Measurements from ENCODE around the gene PVR.
A peak's percentile ranks its signal among the peaks of the same experiment; 100 is the strongest.
"Not testable (repeated sequence)": the region's sequence is repeated elsewhere in the genome, so short reads cannot be mapped to it uniquely, and the experiment has no call there.

Gene PVR

DNA sequence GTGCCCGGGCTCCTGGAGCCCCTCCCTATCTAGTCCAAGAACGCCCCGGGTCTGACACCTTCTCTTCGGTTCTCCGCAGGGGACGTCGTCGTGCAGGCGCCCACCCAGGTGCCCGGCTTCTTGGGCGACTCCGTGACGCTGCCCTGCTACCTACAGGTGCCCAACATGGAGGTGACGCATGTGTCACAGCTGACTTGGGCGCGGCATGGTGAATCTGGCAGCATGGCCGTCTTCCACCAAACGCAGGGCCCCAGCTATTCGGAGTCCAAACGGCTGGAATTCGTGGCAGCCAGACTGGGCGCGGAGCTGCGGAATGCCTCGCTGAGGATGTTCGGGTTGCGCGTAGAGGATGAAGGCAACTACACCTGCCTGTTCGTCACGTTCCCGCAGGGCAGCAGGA, 3.4 kb downstream of the PVR start:
- DNase-seq = no peak

- DNase-seq = peak; percentile 50 to 77 (median 64)
Measured at GRCh38 chr19:44648631-44649251, 5.0 kb downstream of the PVR start.

GRCh38 chr19:44649578-44650145, 6.0 kb downstream of the PVR start:
- DNase-seq = no peak

GRCh38 chr19:44653343-44653742, 9.6 kb downstream of the PVR start:
- DNase-seq = no peak

GRCh38 chr19:44653977-44654774, 10.5 kb downstream of the PVR start:
- peak; percentile 83 to 92 (median 90) for DNase-seq

GRCh38 chr19:44657211-44657921, 13.7 kb downstream of the PVR start:
- peak; percentile 71 to 86 (median 77) for DNase-seq

DNA sequence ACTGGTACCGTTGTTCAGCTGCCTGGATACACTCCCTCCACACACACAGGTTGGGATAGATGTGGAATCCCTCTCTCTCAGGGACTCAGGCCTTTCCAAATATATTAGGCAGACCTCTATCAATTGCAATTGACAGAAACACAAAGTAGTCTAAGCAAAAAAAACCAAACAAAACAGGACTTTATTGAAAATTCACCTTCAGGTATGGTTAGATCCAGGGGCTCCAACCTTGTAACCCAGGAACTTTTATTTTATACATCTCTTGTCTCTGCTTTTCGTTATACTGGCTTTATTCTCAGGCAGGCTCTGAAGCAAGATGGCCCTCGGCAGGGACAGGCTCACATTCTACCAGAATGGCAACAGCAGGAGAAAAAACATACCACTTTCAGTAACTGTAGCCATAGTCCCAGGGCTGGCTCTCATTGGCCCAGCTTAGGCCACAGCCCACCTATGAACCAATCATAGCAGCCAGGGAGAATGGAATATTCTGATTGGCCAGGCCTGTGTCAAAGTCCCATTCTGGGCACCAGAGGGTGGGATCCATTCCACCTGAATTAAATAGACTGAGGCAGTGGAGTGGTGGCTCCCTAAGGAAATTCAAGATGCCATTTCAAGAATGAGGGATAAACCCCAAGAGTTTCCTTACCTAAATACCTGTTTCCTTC, 14.5 kb downstream of the PVR start:
- no peak for DNase-seq

GRCh38 chr19:44660081-44660480, 16.4 kb downstream of the PVR start:
- DNase-seq = no peak

DNA sequence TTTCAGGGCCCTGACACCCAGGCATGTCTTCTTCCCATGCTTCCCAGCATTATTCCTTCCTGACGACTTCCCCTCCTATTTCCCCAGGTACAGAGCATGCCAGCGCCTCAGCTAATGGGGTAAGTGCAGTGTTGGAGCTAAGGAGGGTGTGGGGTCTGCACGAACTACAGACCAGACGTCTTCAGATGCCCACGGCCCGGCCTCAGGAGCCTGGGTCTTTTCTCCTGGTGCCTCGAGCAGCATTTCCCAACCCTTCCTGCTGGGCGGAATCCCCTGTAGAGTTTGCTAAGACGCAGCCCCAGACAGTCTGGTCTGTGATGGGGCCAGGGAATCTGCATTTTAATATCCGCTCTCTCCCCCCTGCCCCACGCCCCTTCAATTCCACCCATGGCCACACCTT, 17.5 kb downstream of the PVR start:
- DNase-seq = no peak

DNA sequence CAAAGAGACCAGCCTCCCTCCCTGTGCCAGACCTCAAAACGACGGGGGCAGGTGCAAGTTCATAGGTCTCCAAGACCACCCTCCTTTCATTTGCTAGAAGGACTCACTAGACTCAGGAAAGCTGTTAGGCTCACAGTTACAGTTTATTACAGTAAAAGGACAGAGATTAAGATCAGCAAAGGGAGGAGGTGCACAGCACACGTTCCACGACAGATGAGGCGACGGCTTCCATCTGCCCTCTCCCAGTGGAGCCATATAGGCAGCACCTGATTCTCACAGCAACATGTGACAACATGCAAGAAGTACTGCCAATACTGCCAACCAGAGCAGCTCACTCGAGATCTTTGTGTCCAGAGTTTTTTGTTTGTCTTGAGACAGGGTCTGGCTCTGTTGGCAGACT, 18.2 kb downstream of the PVR start:
- DNase-seq = no peak

GRCh38 chr19:44662691-44663385, 19.1 kb downstream of the PVR start:
- no peak for DNase-seq

DNA sequence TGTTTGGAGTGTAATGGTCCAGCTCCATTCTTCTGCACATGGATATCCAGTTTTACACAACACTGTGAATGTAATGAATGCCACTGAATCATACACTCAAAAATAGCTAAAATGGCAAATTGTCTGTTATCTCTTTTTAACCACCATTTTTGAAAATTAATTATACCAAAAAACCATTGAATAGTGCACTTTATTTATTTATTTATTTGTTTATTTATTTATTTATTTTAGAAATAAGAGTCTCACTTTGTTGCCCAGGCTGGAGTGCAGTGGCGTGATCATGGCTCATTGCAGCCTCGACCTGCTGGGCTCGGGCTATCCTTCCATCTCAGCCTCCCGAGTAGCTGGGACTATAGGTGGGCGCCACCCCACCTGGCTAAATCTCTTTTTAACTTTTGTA, 20.3 kb downstream of the PVR start:
- DNase-seq = no peak

DNA sequence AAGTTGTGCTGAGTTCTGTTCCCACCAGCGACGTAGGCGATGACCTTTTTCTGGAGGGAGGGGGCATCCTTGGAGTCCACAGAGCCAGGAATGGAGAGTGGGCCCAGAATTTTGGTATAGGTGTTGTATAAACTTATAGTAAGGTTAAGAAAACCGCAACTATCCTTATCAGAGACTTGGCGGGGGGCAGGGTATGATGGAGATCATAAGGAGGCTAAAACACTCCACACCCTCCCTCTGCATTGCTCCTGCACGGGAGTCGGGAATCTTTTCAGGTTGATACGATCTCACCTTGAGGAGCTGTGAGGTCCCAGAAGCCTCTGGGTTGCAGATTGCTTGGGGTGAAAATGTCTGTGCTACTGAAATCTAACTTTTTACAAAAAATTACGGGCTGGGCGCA, 21.3 kb downstream of the PVR start:
- no peak for DNase-seq

GRCh38 chr19:44666852-44667556, 23.3 kb downstream of the PVR start:
- no peak for DNase-seq

DNA sequence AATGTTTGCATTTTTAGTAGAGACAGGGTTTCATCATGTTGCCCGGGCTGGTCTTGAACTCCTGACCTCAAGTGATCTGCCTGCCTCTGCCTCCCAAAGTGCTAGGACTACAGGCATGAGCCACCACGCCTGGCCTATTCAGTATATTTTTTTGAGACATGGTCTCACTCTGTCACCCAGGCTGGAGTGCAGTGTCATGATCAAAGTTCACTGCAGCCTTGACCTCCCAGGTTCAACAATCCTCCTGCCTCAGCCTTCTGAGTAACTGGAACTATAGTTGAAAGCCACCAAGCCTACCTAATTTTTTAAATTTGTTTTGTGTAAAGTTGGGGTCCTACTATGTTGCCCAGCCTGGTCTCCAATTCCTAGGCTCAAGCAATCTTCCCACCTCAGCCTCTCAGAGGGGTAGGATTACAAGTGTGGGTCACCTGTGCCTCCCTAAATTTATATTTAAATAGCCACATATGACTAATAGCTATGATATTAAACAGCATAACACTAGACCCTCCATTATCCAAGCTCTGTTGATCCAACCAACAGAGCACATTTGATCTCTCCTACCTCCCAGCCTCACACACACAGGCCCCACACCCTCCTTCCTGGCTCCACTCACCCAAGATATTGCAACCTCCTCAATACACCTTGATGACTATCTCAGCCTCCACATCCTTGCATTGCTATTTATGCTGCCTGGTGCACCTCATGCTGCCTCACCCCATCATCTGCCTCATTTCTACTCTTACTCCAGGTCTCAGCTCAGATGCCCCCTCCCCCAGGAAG, 25.5 kb downstream of the PVR start:
- DNase-seq = no peak

- not testable (repeated sequence) for DNase-seq
Measured at GRCh38 chr19:44670027-44670426, 26.3 kb downstream of the PVR start.

DNA sequence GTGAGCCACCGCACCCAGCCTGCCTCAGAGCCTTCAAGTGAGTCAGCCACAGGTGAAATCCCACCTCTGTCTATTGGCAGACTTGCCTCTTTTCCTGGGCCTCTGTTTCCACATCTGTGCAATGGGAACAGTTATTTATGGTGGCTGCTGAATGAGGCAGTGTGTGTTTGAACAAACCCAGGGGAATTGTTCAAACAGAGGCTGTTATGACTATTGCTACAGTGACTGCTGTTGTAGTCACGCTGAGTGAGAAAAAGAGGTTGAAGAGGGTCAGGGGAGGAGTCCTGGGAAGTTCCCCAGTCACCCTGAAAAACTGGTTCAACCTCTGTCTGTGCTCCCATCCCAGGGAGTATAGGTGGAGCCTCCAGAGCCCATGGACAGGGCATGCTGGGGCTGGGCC, 27.7 kb downstream of the PVR start, which contains the start of gene CEACAM19:
Gene CEACAM19, plus strand, starts transcription at position 83 of the 400 bp plus-strand sequence. CDS start 450 bp downstream, outside the sequence.
- no peak for DNase-seq

DNA sequence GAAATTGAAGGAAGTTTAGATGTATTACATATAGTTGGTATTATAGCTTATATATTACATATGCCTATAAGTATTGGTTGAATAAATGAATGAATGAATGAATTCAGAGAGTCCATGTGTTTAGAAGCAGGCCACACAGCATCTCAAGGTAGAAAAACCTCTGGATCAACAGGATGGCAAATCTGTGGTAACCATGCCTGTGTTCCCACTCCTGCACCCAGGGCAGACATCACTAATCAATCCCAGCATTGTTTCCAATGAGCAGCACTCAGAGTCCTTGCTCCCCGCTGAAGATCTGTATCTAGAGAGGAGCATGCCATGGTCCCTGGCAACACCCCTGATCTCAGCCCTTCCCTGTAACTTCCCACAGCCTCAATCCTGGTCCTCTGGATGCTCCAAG, 28.5 kb downstream of the PVR start:
- no peak for DNase-seq

DNA sequence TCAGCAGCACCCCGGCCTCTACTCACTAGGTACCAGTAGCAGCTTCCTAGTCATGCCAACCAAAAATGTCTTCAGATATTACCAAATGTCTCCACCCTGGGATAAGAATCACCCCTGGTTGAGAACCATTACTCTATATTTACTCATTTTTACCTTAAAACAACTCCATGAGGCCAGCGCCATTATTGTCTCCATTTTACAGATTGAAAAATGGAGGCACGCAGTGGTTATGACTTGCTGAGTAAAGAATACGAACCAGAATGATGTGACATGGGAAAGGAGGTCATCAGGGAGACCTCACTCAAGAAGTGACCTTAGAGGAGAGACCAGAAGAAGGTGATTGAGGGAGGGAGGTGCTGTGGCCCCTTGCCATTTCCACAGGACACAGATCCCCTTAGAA, 29.8 kb downstream of the PVR start:
- no peak for DNase-seq

DNA sequence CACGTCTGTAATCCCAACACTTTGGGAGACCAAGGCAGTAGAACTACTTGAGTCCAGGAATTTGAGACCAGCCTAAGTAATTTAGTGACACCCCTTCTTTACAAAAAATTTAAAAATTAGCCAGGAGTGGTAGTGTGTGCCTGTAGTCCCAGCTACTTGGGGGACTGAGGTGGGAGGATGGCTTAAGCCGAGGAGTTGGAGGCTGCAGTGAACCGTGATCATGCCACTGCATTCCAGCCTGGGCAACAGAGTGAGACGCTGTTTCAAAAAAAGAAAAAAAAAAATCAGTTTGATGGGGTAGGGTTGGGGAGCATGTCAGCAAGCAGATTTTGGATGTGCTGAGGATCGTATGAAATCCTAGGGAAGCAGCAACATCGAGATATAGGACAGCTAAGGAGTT, 31.8 kb downstream of the PVR start:
- no peak for DNase-seq
